Measurements from ENCODE around the gene SKI.

Gene SKI

GRCh38 chr1:2287649-2288048, 59.5 kb downstream of the SKI start:
- TF ChIP-seq CTCF (IDR thresholded peaks at IDR 0.05; ENCODE audit: borderline replicate concordance, extremely low read depth, low read length, poor library complexity, severe bottlenecking) (no peak), EZH2 (IDR thresholded peaks at IDR 0.05; ENCODE audit: borderline replicate concordance, low read depth, low read length, severe bottlenecking) (no peak)
- Histone ChIP-seq H2AFZ (ENCODE audit: low read depth, low read length) (no peak overlapping the region), H3K36me3 (ENCODE audit: insufficient read depth, low read length) (no peaks in the 10 kb centered on the region), H3K4me2 (ENCODE audit: insufficient read depth, low read length) (no peak overlapping the region), H4K20me1 (ENCODE audit: insufficient read depth, low read length) (peaks cover 77% of the 10 kb centered on the region), H3K79me2 (ENCODE audit: insufficient read depth, low read length) (peaks cover 38% of the 10 kb centered on the region), H3K27me3 (ENCODE audit: insufficient read depth, low read length, poor library complexity) (no peaks in the 10 kb centered on the region), H3K27ac (ENCODE audit: low read length) (no peak overlapping the region), H3K9ac (ENCODE audit: low read depth, low read length) (no peak overlapping the region), H3K4me3 (ENCODE audit: low read depth in 1 of 2, low read length in 2 of 2) (no peak overlapping the region), H3K4me1 (ENCODE audit: insufficient read depth, low read length) (peaks cover 43% of the 10 kb centered on the region), H3K9me3 (ENCODE audit: insufficient read depth, low read length, severe bottlenecking) (no peaks in the 10 kb centered on the region)
- DNase-seq (no peak), ATAC-seq (ENCODE audit: insufficient read depth, low read depth) (no peak)

GRCh38 chr1:2288311-2288710, 60.2 kb downstream of the SKI start:
- H3K27me3 ChIP-seq (ENCODE audit: insufficient read depth, low read length, poor library complexity): no peaks in the 10 kb centered on the region
- no peak overlapping the region for H3K4me2 ChIP-seq (ENCODE audit: insufficient read depth, low read length)
- peaks cover 44% of the 10 kb centered on the region for H3K79me2 ChIP-seq (ENCODE audit: insufficient read depth, low read length)
- no peaks in the 10 kb centered on the region for H3K36me3 ChIP-seq (ENCODE audit: insufficient read depth, low read length)
- H3K9me3 ChIP-seq (ENCODE audit: insufficient read depth, low read length, severe bottlenecking): no peaks in the 10 kb centered on the region
- peak; percentile 43 for DNase-seq
- TF ChIP-seq CTCF (IDR thresholded peaks at IDR 0.05; ENCODE audit: borderline replicate concordance, extremely low read depth, low read length, poor library complexity, severe bottlenecking) (no peak), EZH2 (IDR thresholded peaks at IDR 0.05; ENCODE audit: borderline replicate concordance, low read depth, low read length, severe bottlenecking) (no peak)
- peaks cover 78% of the 10 kb centered on the region for H4K20me1 ChIP-seq (ENCODE audit: insufficient read depth, low read length)
- no peak for ATAC-seq (ENCODE audit: insufficient read depth, low read depth)
- H3K4me3 ChIP-seq (ENCODE audit: low read depth in 1 of 2, low read length in 2 of 2): no peak overlapping the region
- no peak overlapping the region for H2AFZ ChIP-seq (ENCODE audit: low read depth, low read length)
- no peak overlapping the region for H3K27ac ChIP-seq (ENCODE audit: low read length)
- H3K4me1 ChIP-seq (ENCODE audit: insufficient read depth, low read length): peaks cover 43% of the 10 kb centered on the region
- no peak overlapping the region for H3K9ac ChIP-seq (ENCODE audit: low read depth, low read length)

- H3K79me2 ChIP-seq (ENCODE audit: insufficient read depth, low read length): peaks cover 47% of the 10 kb centered on the region
Observed at GRCh38 chr1:2288816-2289536, 60.9 kb downstream of the SKI start.

More at GRCh38 chr1:2288816-2289536, 60.9 kb downstream of the SKI start:
- peaks cover 78% of the 10 kb centered on the region for H4K20me1 ChIP-seq (ENCODE audit: insufficient read depth, low read length)
- ATAC-seq (ENCODE audit: insufficient read depth, low read depth) (no peak), DNase-seq (no peak)
- H3K27me3 ChIP-seq (ENCODE audit: insufficient read depth, low read length, poor library complexity): no peaks in the 10 kb centered on the region
- peak overlapping the region; percentile 28; the same call in 1 of the 2 replicates for H3K4me2 ChIP-seq (ENCODE audit: insufficient read depth, low read length)
- H3K36me3 ChIP-seq (ENCODE audit: insufficient read depth, low read length): no peaks in the 10 kb centered on the region
- H2AFZ ChIP-seq (ENCODE audit: low read depth, low read length): no peak overlapping the region
- H3K4me3 ChIP-seq (ENCODE audit: low read depth in 1 of 2, low read length in 2 of 2): no peak overlapping the region
- TF ChIP-seq CTCF (IDR thresholded peaks at IDR 0.05; ENCODE audit: borderline replicate concordance, extremely low read depth, low read length, poor library complexity, severe bottlenecking): no peak
- TF ChIP-seq EZH2 (IDR thresholded peaks at IDR 0.05; ENCODE audit: borderline replicate concordance, low read depth, low read length, severe bottlenecking): no peak
- H3K9ac ChIP-seq (ENCODE audit: low read depth, low read length): no peak overlapping the region
- peak overlapping the region; percentile 39; the same call in 1 of the 2 replicates for H3K27ac ChIP-seq (ENCODE audit: low read length)
- H3K9me3 ChIP-seq (ENCODE audit: insufficient read depth, low read length, severe bottlenecking): no peaks in the 10 kb centered on the region
- peaks cover 43% of the 10 kb centered on the region for H3K4me1 ChIP-seq (ENCODE audit: insufficient read depth, low read length)
